ENCODE data around the gene PCSK6. TPM values are rescaled to one million over a fixed set of nuclear protein-coding genes. Genes with fewer than 3 reads are reported as not detected.

PCSK6 gene
- total and polyA plus RNA-seq, 9 donors, result 3.8 to 26.0 (median 13.0) TPM

GRCh38 chr15:101492766-101493692 is 3.5 kb upstream of the PCSK6 start:
- Histone ChIP-seq H3K27ac (no peak overlapping the region), H3K27me3 (no peaks in the 10 kb centered on the region), H3K36me3 (no peaks in the 10 kb centered on the region), H3K4me3 (no peak overlapping the region), H3K4me1 (ENCODE audit: insufficient read depth) (no peaks in the 10 kb centered on the region), H3K9me3 (no peaks in the 10 kb centered on the region)
- TF ChIP-seq POLR2A (IDR thresholded peaks at IDR 0.05), result no peak
- TF ChIP-seq EP300 (IDR thresholded peaks at IDR 0.05), result no peak
- no peak for TF ChIP-seq CTCF (IDR thresholded peaks at IDR 0.05)
- intact Hi-C loops (cut with DNase I), result loop anchor here in 1 of 4 donors (10.0 kb wide), 1 partner anchor 188 kb away; no protein-coding TSS in a partner anchor
- 91 to 95% (median 93%) methylated on average over 7 of the region's 7 CpGs for whole genome bisulfite sequencing, 3 donors
- no peak for DNase-seq

GRCh38 chr15:101491734-101492640 is 2.5 kb upstream of the PCSK6 start:
- H3K9me3 ChIP-seq, result no peaks in the 10 kb centered on the region
- 20 to 32% (median 28%) methylated on average over 18 of the region's 18 CpGs for WGBS, 3 donors
- no peak overlapping the region for H3K27ac ChIP-seq
- H3K36me3 ChIP-seq, result no peaks in the 10 kb centered on the region
- TF ChIP-seq CTCF (IDR thresholded peaks at IDR 0.05), result no peak
- no peak for TF ChIP-seq POLR2A (IDR thresholded peaks at IDR 0.05)
- no peak for TF ChIP-seq EP300 (IDR thresholded peaks at IDR 0.05)
- H3K4me1 ChIP-seq (ENCODE audit: insufficient read depth), result no peaks in the 10 kb centered on the region
- no peak overlapping the region for H3K4me3 ChIP-seq
- no peaks in the 10 kb centered on the region for H3K27me3 ChIP-seq
- intact Hi-C loops (cut with DNase I), result loop anchor here in 1 of 4 donors (10.0 kb wide), 1 partner anchor 187 kb away; no protein-coding TSS in a partner anchor
- no peak for DNase-seq

GRCh38 chr15:101490922-101491733 is 1.6 kb upstream of the PCSK6 start:
- TF ChIP-seq POLR2A (IDR thresholded peaks at IDR 0.05), result no peak
- TF ChIP-seq EP300 (IDR thresholded peaks at IDR 0.05), result no peak
- no peak for TF ChIP-seq CTCF (IDR thresholded peaks at IDR 0.05)
- Histone ChIP-seq H3K36me3 (no peaks in the 10 kb centered on the region), H3K27ac (no peak overlapping the region), H3K4me3 (no peak overlapping the region), H3K9me3 (no peaks in the 10 kb centered on the region), H3K27me3 (no peaks in the 10 kb centered on the region), H3K4me1 (ENCODE audit: insufficient read depth) (no peaks in the 10 kb centered on the region)
- intact Hi-C loops (cut with DNase I), result loop anchor here in 1 of 4 donors (10.0 kb wide), 1 partner anchor 186 kb away; no protein-coding TSS in a partner anchor
- 82 to 83% (median 83%) methylated on average over 16 of the region's 16 CpGs for WGBS, 3 donors
- DNase-seq, result no peak
